HEK293 (cell line): ENCODE data around the gene ZP3.

Experiments used
- CTCF ChIA-PET: fragments of 350-600 bp; formaldehyde crosslinking; extraction: SDS; loops from one replicate; lab custom pipeline; 2021; ENCODE audit warnings: antibody characterized with exemption; lab: Yijun Ruan, JAX
- POLR2A ChIA-PET: fragments of 300-600 bp; formaldehyde crosslinking; extraction: SDS; loops from one replicate; lab custom pipeline; 2020; ENCODE audit warnings: antibody characterized with exemption, inconsistent platforms; lab: Yijun Ruan, JAX
- H3K27ac ChIP-seq: fragments of 200-500 bp; sonication (Bioruptor generic); 2 replicates; pipeline ENCODE4 v1.5.1; 2014; ENCODE audit warnings: low read depth, low read length, control low read depth, inconsistent platforms; ENCODE audit errors: extremely low read depth
- H3K36me3 ChIP-seq, 2 experiments: fragments of 200-500 bp in 1 of 2; sonication (Bioruptor generic) in 1 of 2; 1 replicate in 1 of 2; 2 replicates in 1 of 2; pipeline ENCODE4 v1.5.1; 2014 to 2017; ENCODE audit warnings: inconsistent platforms in 2 of 2, low read length in 2 of 2; ENCODE audit not compliant: control insufficient read depth in 2 of 2, insufficient read depth in 1 of 2
- H3K4me1 ChIP-seq: fragments of 200-500 bp; sonication (Bioruptor generic); 2 replicates; pipeline ENCODE4 v1.5.1; 2014; ENCODE audit warnings: mild to moderate bottlenecking, low read length, inconsistent platforms; ENCODE audit not compliant: control insufficient read depth, insufficient read depth
- H3K4me3 ChIP-seq: 2 replicates; pipeline ENCODE4 v1.5.1; 2011; ENCODE audit warnings: low read depth, mild to moderate bottlenecking, control low read depth, low read length, moderate library complexity
- H3K9me3 ChIP-seq: fragments of 200-500 bp; sonication (Bioruptor generic); 2 replicates; pipeline ENCODE4 v1.5.1; 2014; ENCODE audit warnings: low read depth, low read length, inconsistent platforms; ENCODE audit not compliant: control insufficient read depth, insufficient read depth
- BCL11A ChIP-seq: fragments of 450-650 bp; formaldehyde crosslinking; IDR thresholded peaks from 2 replicates; pipeline ENCODE4 v1.5.1; 2016; ENCODE audit warnings: low read depth, missing biosample characterization, missing genetic modification characterization
- MEIS1 ChIP-seq: sonication (generic); formaldehyde crosslinking; IDR thresholded peaks from 2 replicates; pipeline ENCODE4 v1.8.1; 2022; ENCODE audit warnings: missing genetic modification reagents, mild to moderate bottlenecking, borderline replicate concordance
- OVOL3 ChIP-seq: fragments of 450-650 bp; formaldehyde crosslinking; IDR thresholded peaks from 2 replicates; pipeline ENCODE4 v1.5.1; 2016; ENCODE audit warnings: missing biosample characterization, missing genetic modification characterization
- SALL2 ChIP-seq: fragments of 450-650 bp; formaldehyde crosslinking; IDR thresholded peaks from 2 replicates; pipeline ENCODE4 v1.5.0; 2017; ENCODE audit warnings: missing biosample characterization, mild to moderate bottlenecking, missing genetic modification characterization, borderline replicate concordance
- SCRT2 ChIP-seq: fragments of 450-650 bp; formaldehyde crosslinking; IDR thresholded peaks from 2 replicates; pipeline ENCODE4 v1.5.1; 2016; ENCODE audit warnings: missing biosample characterization, missing genetic modification characterization
- YY2 ChIP-seq: fragments of 450-650 bp; formaldehyde crosslinking; IDR thresholded peaks from 2 replicates; pipeline ENCODE4 v1.5.1; 2016; ENCODE audit warnings: missing biosample characterization, missing genetic modification characterization
- ZFP37 ChIP-seq: fragments of 450-650 bp; formaldehyde crosslinking; IDR thresholded peaks from 2 replicates; pipeline ENCODE4 v1.5.1; 2016; ENCODE audit warnings: missing biosample characterization, missing genetic modification characterization
- ZFP69B ChIP-seq: fragments of 450-650 bp; formaldehyde crosslinking; IDR thresholded peaks from 2 replicates; pipeline ENCODE4 v1.5.1; 2016; ENCODE audit warnings: missing biosample characterization, missing genetic modification characterization
- ZIC2 ChIP-seq: fragments of 450-650 bp; formaldehyde crosslinking; IDR thresholded peaks from 2 replicates; pipeline ENCODE4 v1.5.1; 2016; ENCODE audit warnings: missing biosample characterization, missing genetic modification characterization
- ZNF157 ChIP-seq: fragments of 450-650 bp; formaldehyde crosslinking; IDR thresholded peaks from 2 replicates; pipeline ENCODE4 v1.5.1; 2016; ENCODE audit warnings: missing biosample characterization, missing genetic modification characterization
- ZNF221 ChIP-seq: fragments of 450-650 bp; formaldehyde crosslinking; IDR thresholded peaks from 2 replicates; pipeline ENCODE4 v1.5.1; 2017; ENCODE audit warnings: missing biosample characterization, missing genetic modification characterization, borderline replicate concordance
- ZNF366 ChIP-seq: fragments of 450-650 bp; formaldehyde crosslinking; conservative IDR thresholded peaks from 2 replicates; pipeline ENCODE4 v1.5.1; 2016; ENCODE audit warnings: missing biosample characterization, missing genetic modification characterization
- ZNF404 ChIP-seq: fragments of 450-650 bp; formaldehyde crosslinking; IDR thresholded peaks from 2 replicates; pipeline ENCODE4 v1.5.1; 2017; ENCODE audit warnings: missing biosample characterization, missing genetic modification characterization
- ZNF510 ChIP-seq: fragments of 450-650 bp; formaldehyde crosslinking; IDR thresholded peaks from 2 replicates; pipeline ENCODE4 v1.5.1; 2018; ENCODE audit warnings: mild to moderate bottlenecking, missing genetic modification characterization, missing biosample characterization; ENCODE audit not compliant: insufficient replicate concordance
- ZNF707 ChIP-seq: fragments of 450-650 bp; formaldehyde crosslinking; IDR thresholded peaks from 2 replicates; pipeline ENCODE4 v1.5.1; 2016; ENCODE audit warnings: missing biosample characterization, missing genetic modification characterization
- ZNF843 ChIP-seq: fragments of 450-650 bp; formaldehyde crosslinking; IDR thresholded peaks from 2 replicates; pipeline ENCODE4 v1.5.1; 2016; ENCODE audit warnings: missing biosample characterization, missing genetic modification characterization
- TF ChIP-seq, protein P1 (sequence below): fragments of 450-650 bp; formaldehyde crosslinking; IDR thresholded peaks from 2 replicates; pipeline ENCODE4 v1.5.1; 2016; ENCODE audit warnings: missing biosample characterization, missing genetic modification characterization, low read depth
- TF ChIP-seq, protein P2 (sequence below): fragments of 450-650 bp; formaldehyde crosslinking; IDR thresholded peaks from 2 replicates; pipeline ENCODE4 v1.5.1; 2016; ENCODE audit warnings: missing biosample characterization, missing genetic modification characterization
- TF ChIP-seq, protein P3 (sequence below): fragments of 450-650 bp; formaldehyde crosslinking; IDR thresholded peaks from 2 replicates; pipeline ENCODE4 v1.5.1; 2017; ENCODE audit warnings: missing biosample characterization, mild to moderate bottlenecking, missing genetic modification characterization, moderate library complexity
- TF ChIP-seq, protein P4 (sequence below): fragments of 450-650 bp; formaldehyde crosslinking; IDR thresholded peaks from 2 replicates; pipeline ENCODE4 v1.5.1; 2016; ENCODE audit warnings: missing biosample characterization, missing genetic modification characterization, borderline replicate concordance
- TF ChIP-seq, protein P5 (sequence below): fragments of 450-650 bp; formaldehyde crosslinking; conservative IDR thresholded peaks from 2 replicates; pipeline ENCODE4 v1.5.1; 2016; ENCODE audit warnings: low read depth, missing biosample characterization, missing genetic modification characterization

The ZP3 gene

DNA sequence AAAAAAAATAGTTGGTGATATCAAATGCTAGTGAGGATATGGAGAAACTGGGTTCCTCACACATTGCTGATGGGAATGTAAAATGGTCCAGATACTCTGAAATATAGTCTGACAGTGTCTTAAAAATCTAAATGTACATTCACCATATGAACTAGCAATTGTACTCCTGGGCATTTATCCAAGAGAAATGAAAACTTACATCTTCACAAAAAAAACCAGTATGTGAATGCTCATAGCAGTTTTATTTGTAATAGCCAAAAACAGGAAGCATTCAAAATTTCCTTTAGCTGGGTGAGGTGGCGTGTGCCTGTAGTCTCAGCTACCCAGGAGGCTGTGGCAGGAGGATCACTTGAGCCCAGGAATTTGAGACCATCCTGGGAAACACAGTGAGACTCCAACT lies 13.1 kb upstream of the ZP3 start:
- ChIA-PET POLR2A (interaction anchor here (0.6 kb wide), 1 partner anchor 39 kb away, joined by 3 read pairs; no protein-coding TSS in a partner anchor), CTCF (no interaction called here)
- Histone ChIP-seq H3K4me3 (no peak overlapping the region), H3K9me3 (no peaks in the 10 kb centered on the region), H3K27ac (no peak overlapping the region), H3K36me3 (no peaks in the 10 kb centered on the region), H3K4me1 (no peaks in the 10 kb centered on the region)
- TF ChIP-seq SALL2 (tag by site-specific recombination) (no peak), YY2 (no peak), ZNF157 (tag by site-specific recombination) (no peak), ZFP69B (tag by site-specific recombination) (no peak), ZIC2 (tag by site-specific recombination) (no peak), OVOL3 (tag by site-specific recombination) (no peak), ZNF404 (tag by site-specific recombination) (no peak), ZNF510 (tag by site-specific recombination) (no peak)
- TF ChIP-seq, protein P1, sequence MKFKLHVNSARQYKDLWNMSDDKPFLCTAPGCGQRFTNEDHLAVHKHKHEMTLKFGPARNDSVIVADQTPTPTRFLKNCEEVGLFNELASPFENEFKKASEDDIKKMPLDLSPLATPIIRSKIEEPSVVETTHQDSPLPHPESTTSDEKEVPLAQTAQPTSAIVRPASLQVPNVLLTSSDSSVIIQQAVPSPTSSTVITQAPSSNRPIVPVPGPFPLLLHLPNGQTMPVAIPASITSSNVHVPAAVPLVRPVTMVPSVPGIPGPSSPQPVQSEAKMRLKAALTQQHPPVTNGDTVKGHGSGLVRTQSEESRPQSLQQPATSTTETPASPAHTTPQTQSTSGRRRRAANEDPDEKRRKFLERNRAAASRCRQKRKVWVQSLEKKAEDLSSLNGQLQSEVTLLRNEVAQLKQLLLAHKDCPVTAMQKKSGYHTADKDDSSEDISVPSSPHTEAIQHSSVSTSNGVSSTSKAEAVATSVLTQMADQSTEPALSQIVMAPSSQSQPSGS (tag by site-specific recombination): no peak
- TF ChIP-seq, protein P2, sequence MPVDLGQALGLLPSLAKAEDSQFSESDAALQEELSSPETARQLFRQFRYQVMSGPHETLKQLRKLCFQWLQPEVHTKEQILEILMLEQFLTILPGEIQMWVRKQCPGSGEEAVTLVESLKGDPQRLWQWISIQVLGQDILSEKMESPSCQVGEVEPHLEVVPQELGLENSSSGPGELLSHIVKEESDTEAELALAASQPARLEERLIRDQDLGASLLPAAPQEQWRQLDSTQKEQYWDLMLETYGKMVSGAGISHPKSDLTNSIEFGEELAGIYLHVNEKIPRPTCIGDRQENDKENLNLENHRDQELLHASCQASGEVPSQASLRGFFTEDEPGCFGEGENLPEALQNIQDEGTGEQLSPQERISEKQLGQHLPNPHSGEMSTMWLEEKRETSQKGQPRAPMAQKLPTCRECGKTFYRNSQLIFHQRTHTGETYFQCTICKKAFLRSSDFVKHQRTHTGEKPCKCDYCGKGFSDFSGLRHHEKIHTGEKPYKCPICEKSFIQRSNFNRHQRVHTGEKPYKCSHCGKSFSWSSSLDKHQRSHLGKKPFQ (tag by site-specific recombination): no peak

DNA sequence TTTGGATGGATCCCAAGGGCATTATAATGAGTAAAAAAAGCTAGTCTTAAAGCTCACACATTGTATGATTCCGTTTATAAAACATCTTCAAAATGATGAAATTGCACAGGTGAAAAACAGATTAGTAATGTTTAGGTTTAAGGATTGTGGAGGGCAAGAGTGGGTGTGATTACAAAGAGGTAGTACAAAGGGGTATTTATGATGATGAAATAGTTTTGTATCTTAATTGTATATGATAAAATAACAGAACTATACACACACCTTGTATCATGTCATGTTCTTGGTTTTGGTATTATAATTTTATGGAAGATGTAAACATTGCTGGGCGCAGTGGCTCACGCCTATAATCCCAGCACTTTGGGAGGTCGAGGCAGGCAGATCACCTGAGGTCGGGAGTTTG lies 12.5 kb upstream of the ZP3 start:
- no peak overlapping the region for H3K27ac ChIP-seq
- H3K9me3 ChIP-seq: no peaks in the 10 kb centered on the region
- POLR2A ChIA-PET: interaction anchor here (0.6 kb wide), 1 partner anchor 40 kb away, joined by 3 read pairs; no protein-coding TSS in a partner anchor
- TF ChIP-seq, protein P3, sequence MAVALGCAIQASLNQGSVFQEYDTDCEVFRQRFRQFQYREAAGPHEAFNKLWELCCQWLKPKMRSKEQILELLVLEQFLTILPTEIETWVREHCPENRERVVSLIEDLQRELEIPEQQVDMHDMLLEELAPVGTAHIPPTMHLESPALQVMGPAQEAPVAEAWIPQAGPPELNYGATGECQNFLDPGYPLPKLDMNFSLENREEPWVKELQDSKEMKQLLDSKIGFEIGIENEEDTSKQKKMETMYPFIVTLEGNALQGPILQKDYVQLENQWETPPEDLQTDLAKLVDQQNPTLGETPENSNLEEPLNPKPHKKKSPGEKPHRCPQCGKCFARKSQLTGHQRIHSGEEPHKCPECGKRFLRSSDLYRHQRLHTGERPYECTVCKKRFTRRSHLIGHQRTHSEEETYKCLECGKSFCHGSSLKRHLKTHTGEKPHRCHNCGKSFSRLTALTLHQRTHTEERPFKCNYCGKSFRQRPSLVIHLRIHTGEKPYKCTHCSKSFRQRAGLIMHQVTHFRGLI (tag by site-specific recombination): no peak
- no peak for TF ChIP-seq OVOL3 (tag by site-specific recombination)
- no peak for TF ChIP-seq BCL11A
- TF ChIP-seq ZNF707 (tag by site-specific recombination): no peak
- TF ChIP-seq SCRT2 (tag by site-specific recombination): no peak
- TF ChIP-seq, protein P1 (tag by site-specific recombination): no peak
- TF ChIP-seq ZFP37: no peak
- TF ChIP-seq, protein P4, sequence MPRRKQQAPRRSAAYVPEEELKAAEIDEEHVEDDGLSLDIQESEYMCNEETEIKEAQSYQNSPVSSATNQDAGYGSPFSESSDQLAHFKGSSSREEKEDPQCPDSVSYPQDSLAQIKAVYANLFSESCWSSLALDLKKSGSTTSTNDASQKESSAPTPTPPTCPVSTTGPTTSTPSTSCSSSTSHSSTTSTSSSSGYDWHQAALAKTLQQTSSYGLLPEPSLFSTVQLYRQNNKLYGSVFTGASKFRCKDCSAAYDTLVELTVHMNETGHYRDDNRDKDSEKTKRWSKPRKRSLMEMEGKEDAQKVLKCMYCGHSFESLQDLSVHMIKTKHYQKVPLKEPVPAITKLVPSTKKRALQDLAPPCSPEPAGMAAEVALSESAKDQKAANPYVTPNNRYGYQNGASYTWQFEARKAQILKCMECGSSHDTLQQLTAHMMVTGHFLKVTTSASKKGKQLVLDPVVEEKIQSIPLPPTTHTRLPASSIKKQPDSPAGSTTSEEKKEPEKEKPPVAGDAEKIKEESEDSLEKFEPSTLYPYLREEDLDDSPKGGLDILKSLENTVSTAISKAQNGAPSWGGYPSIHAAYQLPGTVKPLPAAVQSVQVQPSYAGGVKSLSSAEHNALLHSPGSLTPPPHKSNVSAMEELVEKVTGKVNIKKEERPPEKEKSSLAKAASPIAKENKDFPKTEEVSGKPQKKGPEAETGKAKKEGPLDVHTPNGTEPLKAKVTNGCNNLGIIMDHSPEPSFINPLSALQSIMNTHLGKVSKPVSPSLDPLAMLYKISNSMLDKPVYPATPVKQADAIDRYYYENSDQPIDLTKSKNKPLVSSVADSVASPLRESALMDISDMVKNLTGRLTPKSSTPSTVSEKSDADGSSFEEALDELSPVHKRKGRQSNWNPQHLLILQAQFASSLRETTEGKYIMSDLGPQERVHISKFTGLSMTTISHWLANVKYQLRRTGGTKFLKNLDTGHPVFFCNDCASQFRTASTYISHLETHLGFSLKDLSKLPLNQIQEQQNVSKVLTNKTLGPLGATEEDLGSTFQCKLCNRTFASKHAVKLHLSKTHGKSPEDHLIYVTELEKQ (tag by site-specific recombination): no peak
- no peak for TF ChIP-seq MEIS1
- TF ChIP-seq, protein P5, sequence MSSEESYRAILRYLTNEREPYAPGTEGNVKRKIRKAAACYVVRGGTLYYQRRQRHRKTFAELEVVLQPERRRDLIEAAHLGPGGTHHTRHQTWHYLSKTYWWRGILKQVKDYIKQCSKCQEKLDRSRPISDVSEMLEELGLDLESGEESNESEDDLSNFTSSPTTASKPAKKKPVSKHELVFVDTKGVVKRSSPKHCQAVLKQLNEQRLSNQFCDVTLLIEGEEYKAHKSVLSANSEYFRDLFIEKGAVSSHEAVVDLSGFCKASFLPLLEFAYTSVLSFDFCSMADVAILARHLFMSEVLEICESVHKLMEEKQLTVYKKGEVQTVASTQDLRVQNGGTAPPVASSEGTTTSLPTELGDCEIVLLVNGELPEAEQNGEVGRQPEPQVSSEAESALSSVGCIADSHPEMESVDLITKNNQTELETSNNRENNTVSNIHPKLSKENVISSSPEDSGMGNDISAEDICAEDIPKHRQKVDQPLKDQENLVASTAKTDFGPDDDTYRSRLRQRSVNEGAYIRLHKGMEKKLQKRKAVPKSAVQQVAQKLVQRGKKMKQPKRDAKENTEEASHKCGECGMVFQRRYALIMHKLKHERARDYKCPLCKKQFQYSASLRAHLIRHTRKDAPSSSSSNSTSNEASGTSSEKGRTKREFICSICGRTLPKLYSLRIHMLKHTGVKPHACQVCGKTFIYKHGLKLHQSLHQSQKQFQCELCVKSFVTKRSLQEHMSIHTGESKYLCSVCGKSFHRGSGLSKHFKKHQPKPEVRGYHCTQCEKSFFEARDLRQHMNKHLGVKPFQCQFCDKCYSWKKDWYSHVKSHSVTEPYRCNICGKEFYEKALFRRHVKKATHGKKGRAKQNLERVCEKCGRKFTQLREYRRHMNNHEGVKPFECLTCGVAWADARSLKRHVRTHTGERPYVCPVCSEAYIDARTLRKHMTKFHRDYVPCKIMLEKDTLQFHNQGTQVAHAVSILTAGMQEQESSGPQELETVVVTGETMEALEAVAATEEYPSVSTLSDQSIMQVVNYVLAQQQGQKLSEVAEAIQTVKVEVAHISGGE (tag by site-specific recombination): no peak
- TF ChIP-seq ZNF221 (tag by site-specific recombination): no peak
- no peak for TF ChIP-seq ZNF366 (tag by site-specific recombination)
- TF ChIP-seq ZNF843 (tag by site-specific recombination): no peak
- no peak overlapping the region for H3K4me3 ChIP-seq
- H3K36me3 ChIP-seq: no peaks in the 10 kb centered on the region
- CTCF ChIA-PET: no interaction called here
- H3K4me1 ChIP-seq: no peaks in the 10 kb centered on the region
